ENCODE results near the gene NOL4L.

NOL4L gene

GRCh38 chr20:32527447-32528055, 57.6 kb downstream of the NOL4L start:
- ATAC-seq (no peak), DNase-seq (ENCODE audit: low spot score in 2 of 2) (no peak)
- peaks cover 70% of the 10 kb centered on the region for H3K4me1 Mint-ChIP-seq
- H3K36me3 Mint-ChIP-seq: peaks cover 8% of the 10 kb centered on the region
- H3K27ac Mint-ChIP-seq: peak overlapping the region; percentile 93
- H3K9me3 Mint-ChIP-seq: no peaks in the 10 kb centered on the region
- no peak overlapping the region for H3K4me3 Mint-ChIP-seq

- Mint-ChIP-seq H3K4me3 (no peak overlapping the region), H3K9me3 (no peaks in the 10 kb centered on the region), H3K27ac (peak overlapping the region; percentile 93), H3K36me3 (peaks cover 8% of the 10 kb centered on the region), H3K4me1 (peaks cover 75% of the 10 kb centered on the region)
- no peak for ATAC-seq
- no peak for DNase-seq (ENCODE audit: low spot score in 2 of 2)
Measured at GRCh38 chr20:32527052-32527446, 58.1 kb downstream of the NOL4L start.

- Mint-ChIP-seq H3K4me1 (peaks cover 80% of the 10 kb centered on the region), H3K4me3 (peak overlapping the region; percentile 32), H3K9me3 (no peaks in the 10 kb centered on the region), H3K36me3 (peaks cover 8% of the 10 kb centered on the region), H3K27ac (peak overlapping the region; percentile 93)
- DNase-seq (ENCODE audit: low spot score in 2 of 2) (no peak), ATAC-seq (no peak)
Measured at GRCh38 chr20:32526541-32526940, 58.6 kb downstream of the NOL4L start.

- no peaks in the 10 kb centered on the region for H3K9me3 Mint-ChIP-seq
- peaks cover 8% of the 10 kb centered on the region for H3K36me3 Mint-ChIP-seq
- H3K27ac Mint-ChIP-seq: peak overlapping the region; percentile 93
- DNase-seq (ENCODE audit: low spot score in 2 of 2) (no peak), ATAC-seq (no peak)
- H3K4me3 Mint-ChIP-seq: peak overlapping the region; percentile 32
- H3K4me1 Mint-ChIP-seq: peaks cover 84% of the 10 kb centered on the region
Measured at GRCh38 chr20:32526125-32526524, 59.0 kb downstream of the NOL4L start.

GRCh38 chr20:32524829-32525501, 60.2 kb downstream of the NOL4L start:
- Mint-ChIP-seq H3K4me3 (no peak overlapping the region), H3K9me3 (no peaks in the 10 kb centered on the region), H3K27ac (peak overlapping the region; percentile 79), H3K36me3 (peaks cover 15% of the 10 kb centered on the region), H3K4me1 (peaks cover 83% of the 10 kb centered on the region)
- ATAC-seq (no peak), DNase-seq (ENCODE audit: low spot score in 2 of 2) (no peak)

GRCh38 chr20:32523613-32524213, 61.4 kb downstream of the NOL4L start:
- DNase-seq (ENCODE audit: low spot score in 2 of 2) (no peak), ATAC-seq (no peak)
- Mint-ChIP-seq H3K9me3 (no peaks in the 10 kb centered on the region), H3K4me1 (peaks cover 70% of the 10 kb centered on the region), H3K4me3 (no peak overlapping the region), H3K27ac (peak overlapping the region; percentile 82), H3K36me3 (peaks cover 15% of the 10 kb centered on the region)

- peaks cover 65% of the 10 kb centered on the region for H3K4me1 Mint-ChIP-seq
Measured at GRCh38 chr20:32522776-32523612, 62.1 kb downstream of the NOL4L start.

GRCh38 chr20:32522526-32522775, 62.7 kb downstream of the NOL4L start:
- no peak for DNase-seq (ENCODE audit: low spot score in 2 of 2)
- H3K27ac Mint-ChIP-seq: peak overlapping the region; percentile 68
- peaks cover 59% of the 10 kb centered on the region for H3K4me1 Mint-ChIP-seq
- H3K4me3 Mint-ChIP-seq: no peak overlapping the region
- no peak for ATAC-seq
- H3K36me3 Mint-ChIP-seq: peaks cover 20% of the 10 kb centered on the region
- H3K9me3 Mint-ChIP-seq: no peaks in the 10 kb centered on the region

More at GRCh38 chr20:32522776-32523612, 62.1 kb downstream of the NOL4L start:
- Mint-ChIP-seq H3K4me3 (no peak overlapping the region), H3K27ac (peak overlapping the region; percentile 82), H3K9me3 (no peaks in the 10 kb centered on the region), H3K36me3 (peaks cover 19% of the 10 kb centered on the region)
- DNase-seq (ENCODE audit: low spot score in 2 of 2) (no peak), ATAC-seq (peak; percentile 73)

- H3K4me3 Mint-ChIP-seq: no peak overlapping the region
- H3K4me1 Mint-ChIP-seq: peaks cover 54% of the 10 kb centered on the region
- H3K9me3 Mint-ChIP-seq: no peaks in the 10 kb centered on the region
- ATAC-seq (peak; percentile 80), DNase-seq (ENCODE audit: low spot score in 2 of 2) (peak; percentile 53 to 74)
- peak overlapping the region; percentile 68 for H3K27ac Mint-ChIP-seq
- peaks cover 20% of the 10 kb centered on the region for H3K36me3 Mint-ChIP-seq
Measured at GRCh38 chr20:32521780-32522525, 63.2 kb downstream of the NOL4L start.

- DNase-seq (ENCODE audit: low spot score in 2 of 2) (no peak), ATAC-seq (no peak)
- Mint-ChIP-seq H3K27ac (peak overlapping the region; percentile 48), H3K9me3 (no peaks in the 10 kb centered on the region), H3K4me3 (no peak overlapping the region), H3K36me3 (peaks cover 27% of the 10 kb centered on the region), H3K4me1 (peaks cover 51% of the 10 kb centered on the region)
Measured at GRCh38 chr20:32520927-32521203, 64.3 kb downstream of the NOL4L start.

GRCh38 chr20:32519381-32519730, 65.8 kb downstream of the NOL4L start:
- peaks cover 56% of the 10 kb centered on the region for H3K4me1 Mint-ChIP-seq
- no peak overlapping the region for H3K27ac Mint-ChIP-seq

GRCh38 chr20:32518593-32519380, 66.3 kb downstream of the NOL4L start:
- H3K9me3 Mint-ChIP-seq: no peaks in the 10 kb centered on the region
- ATAC-seq (no peak), DNase-seq (ENCODE audit: low spot score in 2 of 2) (no peak)
- peaks cover 35% of the 10 kb centered on the region for H3K36me3 Mint-ChIP-seq
- H3K27ac Mint-ChIP-seq: no peak overlapping the region
- H3K4me3 Mint-ChIP-seq: no peak overlapping the region
- H3K4me1 Mint-ChIP-seq: peaks cover 55% of the 10 kb centered on the region

More at GRCh38 chr20:32519381-32519730, 65.8 kb downstream of the NOL4L start:
- Mint-ChIP-seq H3K9me3 (no peaks in the 10 kb centered on the region), H3K36me3 (peaks cover 34% of the 10 kb centered on the region), H3K4me3 (no peak overlapping the region)
- no peak for DNase-seq (ENCODE audit: low spot score in 2 of 2)
- ATAC-seq: no peak

GRCh38 chr20:32517914-32518592, 67.1 kb downstream of the NOL4L start:
- no peak overlapping the region for H3K4me3 Mint-ChIP-seq
- ATAC-seq (no peak), DNase-seq (ENCODE audit: low spot score in 2 of 2) (no peak)
- peaks cover 53% of the 10 kb centered on the region for H3K4me1 Mint-ChIP-seq
- H3K27ac Mint-ChIP-seq: no peak overlapping the region
- H3K9me3 Mint-ChIP-seq: no peaks in the 10 kb centered on the region
- H3K36me3 Mint-ChIP-seq: peaks cover 35% of the 10 kb centered on the region

GRCh38 chr20:32517518-32517873, 67.6 kb downstream of the NOL4L start:
- DNase-seq (ENCODE audit: low spot score in 2 of 2) (no peak), ATAC-seq (no peak)
- Mint-ChIP-seq H3K27ac (no peak overlapping the region), H3K4me1 (peaks cover 53% of the 10 kb centered on the region), H3K36me3 (peaks cover 36% of the 10 kb centered on the region), H3K9me3 (no peaks in the 10 kb centered on the region), H3K4me3 (no peak overlapping the region)
